B cell (primary cell): ENCODE measurements around the gene FTL.

Experiments
- CTCF ChIP-seq: fragments of 200-600 bp; IDR thresholded peaks from one replicate; pipeline ENCODE4 v1.8.0; 2022; ENCODE audit warnings: antibody characterized with exemption, mild to moderate bottlenecking
- EZH2 ChIP-seq: IDR thresholded peaks from 2 replicates; pipeline ENCODE4 v1.6.1; 2012; ENCODE audit warnings: borderline replicate concordance, low read depth, mild to moderate bottlenecking, moderate library complexity, low read length; ENCODE audit not compliant: insufficient read depth, poor library complexity, severe bottlenecking

- TF ChIP-seq CTCF (no peak), EZH2 (no peak)
Observed at GRCh38 chr19:48989701-48990291, 24.7 kb downstream of the FTL start.
